ENCODE data around the gene ZNF280B. TPM values are rescaled to one million over a fixed set of nuclear protein-coding genes. Genes with fewer than 3 reads are reported as not detected.
A peak's percentile ranks its signal among the peaks of the same experiment; 100 is the strongest.
"Not testable (repeated sequence)": the region's sequence is repeated elsewhere in the genome, so short reads cannot be mapped to it uniquely, and the experiment has no call there.

The ZNF280B gene
- total RNA-seq, 1 experiment from 2014 or later: 5.5 TPM

DNA sequence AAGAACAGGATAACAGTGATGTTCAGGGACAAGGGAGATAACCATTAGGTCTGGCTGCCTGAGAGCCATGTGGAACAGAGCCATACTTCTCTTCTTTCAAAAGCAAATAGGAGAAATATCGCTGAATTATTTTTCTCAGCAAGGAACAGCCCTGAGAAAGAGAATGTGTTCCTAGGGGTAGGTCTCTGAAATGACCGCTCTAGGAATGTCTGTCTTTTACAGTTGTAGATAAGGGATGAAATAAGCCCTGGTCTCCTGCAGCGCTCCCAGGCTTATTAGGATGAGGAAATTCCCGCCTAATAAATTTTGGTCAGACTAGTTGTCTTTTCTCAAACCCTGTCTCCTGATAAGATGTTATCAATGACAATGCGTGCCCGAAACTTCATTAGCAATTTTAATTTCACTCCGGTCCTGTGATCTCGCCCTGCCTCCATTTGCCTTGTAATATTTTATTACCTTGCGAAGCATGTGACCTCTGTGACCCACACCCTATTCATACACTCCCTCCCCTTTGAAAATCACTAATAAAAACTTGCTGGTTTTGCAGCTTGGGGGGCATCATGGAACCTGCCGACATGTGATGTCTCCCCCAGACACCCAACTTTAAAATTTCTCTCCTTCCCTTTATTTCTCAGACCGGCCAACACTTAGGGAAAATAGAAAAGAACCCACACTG, 39.6 kb downstream of the ZNF280B start:
- TF ChIP-seq CBX3 (IDR thresholded peaks at IDR 0.05; ENCODE audit: low read depth): 0 out of 2 replicates have a peak, but pooled peaks have one; percentile 28
- CTCF ChIA-PET; H3K4me2 ChIP-seq (ENCODE audit: low read length); H3K4me1 ChIP-seq (ENCODE audit: control insufficient read depth in 1 of 2, insufficient read depth in 2 of 2, low read length in 2 of 2); RAD21 ChIA-PET (ENCODE audit: low non-redundant PET in 1 of 2, low total read pairs in 2 of 2, uncharacterized antibody in 2 of 2, unreplicated experiment in 2 of 2); H3K9ac ChIP-seq (ENCODE audit: low read length); H2AFZ ChIP-seq (ENCODE audit: low read depth, low read length, poor library complexity, severe bottlenecking); H3K36me3 ChIP-seq (ENCODE audit: control insufficient read depth in 1 of 2, insufficient read depth in 2 of 2, low read length in 2 of 2); H3K9me3 ChIP-seq (ENCODE audit: control insufficient read depth in 1 of 2, insufficient read depth in 1 of 2, low read depth in 1 of 2, low read length in 2 of 2); POLR2A ChIA-PET; BruUV-seq (replicated peaks); H3K27ac ChIP-seq (ENCODE audit: low read depth, low read length); H3K79me2 ChIP-seq (ENCODE audit: insufficient read depth, low read length); H3K27me3 ChIP-seq (ENCODE audit: insufficient read depth, low read length); H3K9me2 ChIP-seq (ENCODE audit: insufficient read depth); H4K20me1 ChIP-seq (ENCODE audit: insufficient read depth); DNase-seq (ENCODE audit: low read depth, low spot score); ATAC-seq; H3K4me3 ChIP-seq (replicated peaks in 1 of 2; ENCODE audit: low read depth in 1 of 2, low read length in 2 of 2): not testable (repeated sequence)
- intact Hi-C loops (cut with micrococcal nuclease): loop anchor here (10.0 kb wide), 2 partner anchors 116 to 276 kb away; no protein-coding TSS in a partner anchor

GRCh38 chr22:22467112-22467511, 41.4 kb downstream of the ZNF280B start:
- Histone ChIP-seq H2AFZ (ENCODE audit: low read depth, low read length, poor library complexity, severe bottlenecking) (no peak overlapping the region), H3K79me2 (ENCODE audit: insufficient read depth, low read length) (no peaks in the 10 kb centered on the region), H3K36me3 (ENCODE audit: control insufficient read depth in 1 of 2, insufficient read depth in 2 of 2, low read length in 2 of 2) (no peaks in the 10 kb centered on the region; a peak in 1 of 4 replicates), H3K27me3 (ENCODE audit: insufficient read depth, low read length) (no peaks in the 10 kb centered on the region), H3K9ac (ENCODE audit: low read length) (no peak overlapping the region), H3K9me2 (ENCODE audit: insufficient read depth) (no peaks in the 10 kb centered on the region), H3K4me1 (ENCODE audit: control insufficient read depth in 1 of 2, insufficient read depth in 2 of 2, low read length in 2 of 2) (no peaks in the 10 kb centered on the region), H4K20me1 (ENCODE audit: insufficient read depth) (no peaks in the 10 kb centered on the region), H3K4me3 (replicated peaks in 1 of 2; ENCODE audit: low read depth in 1 of 2, low read length in 2 of 2) (no peak overlapping the region), H3K4me2 (ENCODE audit: low read length) (no peak overlapping the region), H3K27ac (ENCODE audit: low read depth, low read length) (no peak overlapping the region), H3K9me3 (ENCODE audit: control insufficient read depth in 1 of 2, insufficient read depth in 1 of 2, low read depth in 1 of 2, low read length in 2 of 2) (0 out of 4 replicates have a peak, but pooled peaks cover 0 to 3% of the 10 kb centered on the region in 2 experiments)
- ChIA-PET RAD21 (ENCODE audit: low non-redundant PET in 1 of 2, low total read pairs in 2 of 2, uncharacterized antibody in 2 of 2, unreplicated experiment in 2 of 2) (no interaction called here), POLR2A (no interaction called here), CTCF (no interaction called here)
- no TSS peak for BruUV-seq (replicated peaks)
- ATAC-seq (no peak), DNase-seq (ENCODE audit: low read depth, low spot score) (no peak)
- intact Hi-C loops (cut with micrococcal nuclease): loop anchor here (10.0 kb wide), 2 partner anchors 118 to 278 kb away; no protein-coding TSS in a partner anchor
- TF ChIP-seq POLR2A (IDR thresholded peaks at IDR 0.05; ENCODE audit: borderline replicate concordance, extremely low read depth, insufficient read depth, insufficient read length) (no peak), CEBPB (IDR thresholded peaks at IDR 0.05; ENCODE audit: low read depth) (no peak), POLR2AphosphoS5 (IDR thresholded peaks at IDR 0.05; ENCODE audit: low read depth, low read length) (no peak), EZH2 (IDR thresholded peaks at IDR 0.05) (no peak), ZFX (IDR thresholded peaks at IDR 0.05) (no peak), CBX3 (IDR thresholded peaks at IDR 0.05; ENCODE audit: low read depth) (no peak), SP1 (IDR thresholded peaks at IDR 0.05; ENCODE audit: low read depth) (no peak), ZBTB33 (IDR thresholded peaks at IDR 0.05; ENCODE audit: extremely low read depth, insufficient replicate concordance, low read length) (no peak), FOSL1 (IDR thresholded peaks at IDR 0.05; ENCODE audit: low read depth) (no peak), RAD21 (IDR thresholded peaks at IDR 0.05; ENCODE audit: low read depth) (no peak), SIN3A (IDR thresholded peaks at IDR 0.05; ENCODE audit: low read depth) (no peak), ZNF274 (IDR thresholded peaks at IDR 0.05; ENCODE audit: low read depth, low read length) (no peak)
- TF ChIP-seq, protein P1, sequence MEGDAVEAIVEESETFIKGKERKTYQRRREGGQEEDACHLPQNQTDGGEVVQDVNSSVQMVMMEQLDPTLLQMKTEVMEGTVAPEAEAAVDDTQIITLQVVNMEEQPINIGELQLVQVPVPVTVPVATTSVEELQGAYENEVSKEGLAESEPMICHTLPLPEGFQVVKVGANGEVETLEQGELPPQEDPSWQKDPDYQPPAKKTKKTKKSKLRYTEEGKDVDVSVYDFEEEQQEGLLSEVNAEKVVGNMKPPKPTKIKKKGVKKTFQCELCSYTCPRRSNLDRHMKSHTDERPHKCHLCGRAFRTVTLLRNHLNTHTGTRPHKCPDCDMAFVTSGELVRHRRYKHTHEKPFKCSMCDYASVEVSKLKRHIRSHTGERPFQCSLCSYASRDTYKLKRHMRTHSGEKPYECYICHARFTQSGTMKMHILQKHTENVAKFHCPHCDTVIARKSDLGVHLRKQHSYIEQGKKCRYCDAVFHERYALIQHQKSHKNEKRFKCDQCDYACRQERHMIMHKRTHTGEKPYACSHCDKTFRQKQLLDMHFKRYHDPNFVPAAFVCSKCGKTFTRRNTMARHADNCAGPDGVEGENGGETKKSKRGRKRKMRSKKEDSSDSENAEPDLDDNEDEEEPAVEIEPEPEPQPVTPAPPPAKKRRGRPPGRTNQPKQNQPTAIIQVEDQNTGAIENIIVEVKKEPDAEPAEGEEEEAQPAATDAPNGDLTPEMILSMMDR (IDR thresholded peaks at IDR 0.05 in 2 of 3, conservative IDR thresholded peaks at IDR 0.05 in 1 of 3; ENCODE audit: borderline replicate concordance in 1 of 3, insufficient read depth in 1 of 3, low read depth in 2 of 3, low read length in 2 of 3): no peak
- TF ChIP-seq, protein P2, sequence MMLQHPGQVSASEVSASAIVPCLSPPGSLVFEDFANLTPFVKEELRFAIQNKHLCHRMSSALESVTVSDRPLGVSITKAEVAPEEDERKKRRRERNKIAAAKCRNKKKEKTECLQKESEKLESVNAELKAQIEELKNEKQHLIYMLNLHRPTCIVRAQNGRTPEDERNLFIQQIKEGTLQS (IDR thresholded peaks at IDR 0.05): no peak

All from HCT116 (cell line).